ENCODE results near the gene EPS8L2. TPM values are rescaled to one million over a fixed set of nuclear protein-coding genes. Genes with fewer than 3 reads are reported as not detected.
A peak's percentile ranks its signal among the peaks of the same experiment; 100 is the strongest.

The EPS8L2 gene
- total and polyA plus RNA-seq, 10 of the 15 experiments (the other 5 are each of a cell fraction or from before 2014, with no cell fraction given): 0.76 to 20.0 (median 9.7) TPM

GRCh38 chr11:720017-720641, 14.1 kb downstream of the EPS8L2 start:
- WGBS (ENCODE audit: insufficient coverage, insufficient replicate concordance, low lambda C conversion rate, missing lambda C conversion rate): 82% methylated on average over 35 of the region's 35 CpGs
- ChIA-PET SMC1A (ENCODE audit: uncharacterized antibody, unreplicated experiment) (interaction anchor here (2.7 kb wide), 1 partner anchor 23 kb away, joined by 30 read pairs; the partner anchor contains the start of gene TMEM80), RAD21 (ENCODE audit: unreplicated experiment) (interaction anchor here (6.3 kb wide), 1 partner anchor 25 kb away, joined by 112 read pairs; the partner anchor contains the start of genes DEAF1 and TMEM80), POLR2A (interaction anchor here (8.2 kb wide), 1 partner anchor 25 kb away, joined by 72 read pairs; the partner anchor contains the start of genes DEAF1 and TMEM80), CTCF (interaction anchor here (8.6 kb wide), 1 partner anchor 24 kb away, joined by 127 read pairs; the partner anchor contains the start of genes DEAF1 and TMEM80)
- no peak overlapping the region for H3K9ac ChIP-seq (ENCODE audit: control insufficient read depth, insufficient read depth, low read length)
- H3K36me3 ChIP-seq (ENCODE audit: control insufficient read depth in 2 of 2, insufficient read depth in 2 of 2, low read length in 1 of 2): no peaks in the 10 kb centered on the region
- peak overlapping the region; percentile 64 for H2AFZ ChIP-seq (ENCODE audit: control insufficient read depth, low read depth, low read length)
- H3K79me2 ChIP-seq (ENCODE audit: control insufficient read depth, insufficient read depth, low read length): no peaks in the 10 kb centered on the region
- no peaks in the 10 kb centered on the region for H4K20me1 ChIP-seq (ENCODE audit: control insufficient read depth, insufficient read depth)
- BruUV-seq (replicated peaks): no TSS peak
- FAIRE-seq (no peak), DNase-seq (ENCODE audit: low read depth, low spot score) (no peak), ATAC-seq (no peak)
- peaks cover 12% of the 10 kb centered on the region for H3K4me1 ChIP-seq (ENCODE audit: control insufficient read depth, insufficient read depth, low read length)
- intact Hi-C loops (cut with micrococcal nuclease; ENCODE audit: unreplicated experiment): loop anchor here (2.0 to 5.0 kb wide), 2 partner anchors 23 to 103 kb away; partner anchors contain the start of gene IRF7
- in situ Hi-C loops (cut with MboI): loop anchor here (10.0 kb wide), 1 partner anchor 55 kb away; no protein-coding TSS in a partner anchor
- 0 out of 4 replicates have a peak, but pooled peaks cover 0 to 3% of the 10 kb centered on the region in 2 experiments for H3K27me3 ChIP-seq (replicated peaks in 1 of 2; ENCODE audit: control insufficient read depth in 2 of 2, insufficient read depth in 2 of 2, low read length in 1 of 2)
- TF ChIP-seq RBBP5 (conservative IDR thresholded peaks at IDR 0.05): no peak
- TF ChIP-seq MTA3 (IDR thresholded peaks at IDR 0.05; ENCODE audit: borderline replicate concordance, low read length): no peak
- H3K4me3 ChIP-seq: no peak overlapping the region; the same call in 1 of the 2 replicates
- H3K4me2 ChIP-seq (ENCODE audit: control insufficient read depth, insufficient read depth): peak overlapping the region; percentile 74; the same call in 1 of the 2 replicates
- no peaks in the 10 kb centered on the region; the same call in 2 of the 3 replicates for H3K9me3 ChIP-seq (replicated peaks; ENCODE audit: control insufficient read depth, insufficient read depth, low read length)
- H3K27ac ChIP-seq (ENCODE audit: control insufficient read depth, insufficient read depth): no peak overlapping the region

GRCh38 chr11:720642-721246, 14.7 kb downstream of the EPS8L2 start:
- ChIA-PET SMC1A (ENCODE audit: uncharacterized antibody, unreplicated experiment) (interaction anchor here (1.2 to 2.7 kb wide), 3 partner anchors 24 to 60 kb away, joined by 3 to 30 read pairs (median 3); partner anchors contain the start of gene TMEM80), CTCF (interaction anchor here (7.4 to 8.6 kb wide), 2 partner anchors 25 to 59 kb away, joined by 91 to 127 read pairs; partner anchors contain the start of genes DEAF1 and TMEM80), RAD21 (ENCODE audit: unreplicated experiment) (interaction anchor here (2.2 to 6.3 kb wide), 3 partner anchors 26 to 166 kb away, joined by 10 to 112 read pairs (median 22); partner anchors contain the start of genes DEAF1 and TMEM80), POLR2A (interaction anchor here (1.0 to 8.2 kb wide), 2 partner anchors 14 to 25 kb away, joined by 3 to 72 read pairs; partner anchors contain the start of genes DEAF1 and TMEM80)
- peaks cover 12% of the 10 kb centered on the region for H3K4me1 ChIP-seq (ENCODE audit: control insufficient read depth, insufficient read depth, low read length)
- H2AFZ ChIP-seq (ENCODE audit: control insufficient read depth, low read depth, low read length): peak overlapping the region; percentile 64
- intact Hi-C loops (cut with micrococcal nuclease; ENCODE audit: unreplicated experiment): loop anchor here (2.0 to 5.0 kb wide), 2 partner anchors 24 to 103 kb away; partner anchors contain the start of gene IRF7
- DNase-seq (ENCODE audit: low read depth, low spot score) (no peak), ATAC-seq (peak; percentile 79), FAIRE-seq (no peak)
- in situ Hi-C loops (cut with MboI): loop anchor here (10.0 kb wide), 1 partner anchor 56 kb away; no protein-coding TSS in a partner anchor
- no peaks in the 10 kb centered on the region for H4K20me1 ChIP-seq (ENCODE audit: control insufficient read depth, insufficient read depth)
- H3K4me3 ChIP-seq: peak overlapping the region; percentile 57
- TF ChIP-seq PBX3 (IDR thresholded peaks at IDR 0.05; ENCODE audit: insufficient replicate concordance, low read depth, low read length) (peak; percentile 48), PKNOX1 (IDR thresholded peaks at IDR 0.05) (peak; percentile 75), EGR1 (IDR thresholded peaks at IDR 0.05; ENCODE audit: borderline replicate concordance in 1 of 2, low read depth in 2 of 2, low read length in 2 of 2) (peak in 1 of 2 experiments; percentile 48; a peak in 1 of 3 replicates), BHLHE40 (IDR thresholded peaks at IDR 0.05; ENCODE audit: borderline replicate concordance in 1 of 2, low read depth in 2 of 2, low read length in 1 of 2) (peak in 1 of 2 experiments; percentile 28; a peak in 1 of 4 replicates), SIX5 (IDR thresholded peaks at IDR 0.05; ENCODE audit: low read depth, low read length, severe bottlenecking) (no peak), IKZF1 (conservative IDR thresholded peaks at IDR 0.05) (0 out of 2 replicates have a peak, but pooled peaks have one; percentile 12), GABPA (IDR thresholded peaks at IDR 0.05; ENCODE audit: low read depth) (no peak)
- H3K4me2 ChIP-seq (ENCODE audit: control insufficient read depth, insufficient read depth): peak overlapping the region; percentile 84
- H3K27ac ChIP-seq (ENCODE audit: control insufficient read depth, insufficient read depth): no peak overlapping the region
- no peaks in the 10 kb centered on the region for H3K9me3 ChIP-seq (replicated peaks; ENCODE audit: control insufficient read depth, insufficient read depth, low read length)
- H3K36me3 ChIP-seq (ENCODE audit: control insufficient read depth in 2 of 2, insufficient read depth in 2 of 2, low read length in 1 of 2): no peaks in the 10 kb centered on the region
- no TSS peak for BruUV-seq (replicated peaks)
- H3K9ac ChIP-seq (ENCODE audit: control insufficient read depth, insufficient read depth, low read length): no peak overlapping the region
- 0 out of 4 replicates have a peak, but pooled peaks cover 0 to 3% of the 10 kb centered on the region in 2 experiments for H3K27me3 ChIP-seq (replicated peaks in 1 of 2; ENCODE audit: control insufficient read depth in 2 of 2, insufficient read depth in 2 of 2, low read length in 1 of 2)
- H3K79me2 ChIP-seq (ENCODE audit: control insufficient read depth, insufficient read depth, low read length): no peaks in the 10 kb centered on the region
- WGBS (ENCODE audit: insufficient coverage, insufficient replicate concordance, low lambda C conversion rate, missing lambda C conversion rate): 17% methylated on average over 20 of the region's 53 CpGs

Measured in GM12878 (cell line).